ENCODE results near the gene ABCA13.

ABCA13 gene

GRCh38 chr7:48188776-48189520, 17.7 kb downstream of the ABCA13 start (continued):
- TF ChIP-seq, protein P1, sequence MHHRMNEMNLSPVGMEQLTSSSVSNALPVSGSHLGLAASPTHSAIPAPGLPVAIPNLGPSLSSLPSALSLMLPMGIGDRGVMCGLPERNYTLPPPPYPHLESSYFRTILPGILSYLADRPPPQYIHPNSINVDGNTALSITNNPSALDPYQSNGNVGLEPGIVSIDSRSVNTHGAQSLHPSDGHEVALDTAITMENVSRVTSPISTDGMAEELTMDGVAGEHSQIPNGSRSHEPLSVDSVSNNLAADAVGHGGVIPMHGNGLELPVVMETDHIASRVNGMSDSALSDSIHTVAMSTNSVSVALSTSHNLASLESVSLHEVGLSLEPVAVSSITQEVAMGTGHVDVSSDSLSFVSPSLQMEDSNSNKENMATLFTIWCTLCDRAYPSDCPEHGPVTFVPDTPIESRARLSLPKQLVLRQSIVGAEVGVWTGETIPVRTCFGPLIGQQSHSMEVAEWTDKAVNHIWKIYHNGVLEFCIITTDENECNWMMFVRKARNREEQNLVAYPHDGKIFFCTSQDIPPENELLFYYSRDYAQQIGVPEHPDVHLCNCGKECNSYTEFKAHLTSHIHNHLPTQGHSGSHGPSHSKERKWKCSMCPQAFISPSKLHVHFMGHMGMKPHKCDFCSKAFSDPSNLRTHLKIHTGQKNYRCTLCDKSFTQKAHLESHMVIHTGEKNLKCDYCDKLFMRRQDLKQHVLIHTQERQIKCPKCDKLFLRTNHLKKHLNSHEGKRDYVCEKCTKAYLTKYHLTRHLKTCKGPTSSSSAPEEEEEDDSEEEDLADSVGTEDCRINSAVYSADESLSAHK (tag by site-specific recombination; IDR thresholded peaks at IDR 0.05): no peak
- TF ChIP-seq SCRT1 (tag by site-specific recombination; IDR thresholded peaks at IDR 0.05; ENCODE audit: borderline replicate concordance) (no peak), ZNF624 (tag by site-specific recombination; IDR thresholded peaks at IDR 0.05) (no peak), OSR2 (tag by site-specific recombination; IDR thresholded peaks at IDR 0.05) (no peak), ZNF394 (tag by site-specific recombination; IDR thresholded peaks at IDR 0.05; ENCODE audit: borderline replicate concordance) (no peak)

GRCh38 chr7:48192996-48193395, 21.7 kb downstream of the ABCA13 start:
- TF ChIP-seq ZNF366 (tag by site-specific recombination; conservative IDR thresholded peaks at IDR 0.05) (no peak), ZNF830 (tag by site-specific recombination; IDR thresholded peaks at IDR 0.05; ENCODE audit: low read depth) (no peak), ZFP37 (tag by site-specific recombination; IDR thresholded peaks at IDR 0.05) (no peak), ZNF707 (tag by site-specific recombination; IDR thresholded peaks at IDR 0.05) (no peak), ZNF777 (tag by site-specific recombination; IDR thresholded peaks at IDR 0.05; ENCODE audit: borderline replicate concordance) (no peak), ZNF223 (tag by site-specific recombination; IDR thresholded peaks at IDR 0.05) (no peak), ZNF394 (tag by site-specific recombination; IDR thresholded peaks at IDR 0.05; ENCODE audit: borderline replicate concordance) (no peak), TRIM28 (IDR thresholded peaks at IDR 0.05; ENCODE audit: borderline replicate concordance, low read length) (no peak), MEIS1 (CRISPR knock-in tag; IDR thresholded peaks at IDR 0.05; ENCODE audit: borderline replicate concordance) (no peak), ZNF610 (tag by site-specific recombination; IDR thresholded peaks at IDR 0.05; ENCODE audit: borderline replicate concordance) (no peak), SCRT2 (tag by site-specific recombination; IDR thresholded peaks at IDR 0.05) (no peak), ZNF596 (tag by site-specific recombination; IDR thresholded peaks at IDR 0.05) (no peak), ZNF155 (tag by site-specific recombination; IDR thresholded peaks at IDR 0.05) (no peak), PRDM2 (tag by site-specific recombination; IDR thresholded peaks at IDR 0.05; ENCODE audit: borderline replicate concordance) (no peak), KLF7 (tag by site-specific recombination; IDR thresholded peaks at IDR 0.05; ENCODE audit: borderline replicate concordance) (no peak), KLF1 (tag by site-specific recombination; IDR thresholded peaks at IDR 0.05) (no peak), ZNF670 (tag by site-specific recombination; IDR thresholded peaks at IDR 0.05; ENCODE audit: low read depth) (no peak), ZSCAN16 (tag by site-specific recombination; IDR thresholded peaks at IDR 0.05) (no peak), ZBTB21 (tag by site-specific recombination; IDR thresholded peaks at IDR 0.05) (no peak)
- TF ChIP-seq, protein P2, sequence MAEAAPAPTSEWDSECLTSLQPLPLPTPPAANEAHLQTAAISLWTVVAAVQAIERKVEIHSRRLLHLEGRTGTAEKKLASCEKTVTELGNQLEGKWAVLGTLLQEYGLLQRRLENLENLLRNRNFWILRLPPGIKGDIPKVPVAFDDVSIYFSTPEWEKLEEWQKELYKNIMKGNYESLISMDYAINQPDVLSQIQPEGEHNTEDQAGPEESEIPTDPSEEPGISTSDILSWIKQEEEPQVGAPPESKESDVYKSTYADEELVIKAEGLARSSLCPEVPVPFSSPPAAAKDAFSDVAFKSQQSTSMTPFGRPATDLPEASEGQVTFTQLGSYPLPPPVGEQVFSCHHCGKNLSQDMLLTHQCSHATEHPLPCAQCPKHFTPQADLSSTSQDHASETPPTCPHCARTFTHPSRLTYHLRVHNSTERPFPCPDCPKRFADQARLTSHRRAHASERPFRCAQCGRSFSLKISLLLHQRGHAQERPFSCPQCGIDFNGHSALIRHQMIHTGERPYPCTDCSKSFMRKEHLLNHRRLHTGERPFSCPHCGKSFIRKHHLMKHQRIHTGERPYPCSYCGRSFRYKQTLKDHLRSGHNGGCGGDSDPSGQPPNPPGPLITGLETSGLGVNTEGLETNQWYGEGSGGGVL (tag by site-specific recombination; IDR thresholded peaks at IDR 0.05): no peak

More at GRCh38 chr7:48192996-48193395, 21.7 kb downstream of the ABCA13 start:
- no peaks in the 10 kb centered on the region for H3K4me1 ChIP-seq (ENCODE audit: control insufficient read depth, insufficient read depth, low read length)
- no peaks in the 10 kb centered on the region for H3K36me3 ChIP-seq (ENCODE audit: control insufficient read depth in 2 of 2, insufficient read depth in 1 of 2, low read length in 2 of 2)
- H3K9me3 ChIP-seq (ENCODE audit: control insufficient read depth, insufficient read depth, low read depth, low read length): no peaks in the 10 kb centered on the region
- ChIA-PET CTCF (no interaction called here), POLR2A (no interaction called here)
- H3K4me3 ChIP-seq (ENCODE audit: low read depth, low read length): no peak overlapping the region
- no peak overlapping the region for H3K27ac ChIP-seq (ENCODE audit: extremely low read depth, low read depth, low read length)
